HCT116 (cell line): ENCODE results near the gene RAB8A. TPM values are rescaled to one million over a fixed set of nuclear protein-coding genes. Genes with fewer than 3 reads are reported as not detected.

Experiments used
- ATAC-seq: fragments of 200-7000 bp; cut with Tn5 transposase; 2 replicates; pipeline ENCODE4 v1.9.1; 2020; ENCODE audit warnings: mild to moderate bottlenecking, moderate library complexity
- BruUV-seq: library from RNA; stranded (reverse); fragments of 400-500 nt; replicated peaks from 2 replicates; lab custom pipeline; 2021; lab: Mats Ljungman, UMichigan
- CTCF ChIA-PET: fragments of 300-600 bp; sonication (Branson Sonifier 250); formaldehyde crosslinking; loops from one replicate; lab custom pipeline; 2021; ENCODE audit warnings: antibody characterized with exemption; lab: Charles Lee
- POLR2A ChIA-PET: fragments of 300-600, 350-600 bp; sonication (Branson Sonifier 250); formaldehyde crosslinking; loops from one replicate; lab custom pipeline; 2021; ENCODE audit warnings: antibody characterized with exemption; lab: Charles Lee
- RAD21 ChIA-PET, 2 experiments: fragments of 300-600 bp; sonication (Branson Sonifier 250); formaldehyde crosslinking; loops; one replicate each; lab custom pipeline; 2023; ENCODE audit warnings: low total read pairs in 2 of 2; ENCODE audit not compliant: uncharacterized antibody in 2 of 2, unreplicated experiment in 2 of 2, low non-redundant PET in 1 of 2; lab: Charles Lee
- DNase-seq: peaks from one replicate; pipeline ENCODE4 v3.0.0-alpha.2; 2010; ENCODE audit warnings: low read depth, low spot score
- H2AFZ ChIP-seq: fragments of 200-600 bp; shearing (Covaris generic), sonication (generic); 2 replicates; pipeline ENCODE4 v1.6.1; 2017; ENCODE audit warnings: low read depth, mixed run types, mixed read lengths, antibody characterized with exemption, low read length; ENCODE audit not compliant: poor library complexity, severe bottlenecking
- H3K27ac ChIP-seq: 2 replicates; pipeline ENCODE4 v1.5.1; 2012; ENCODE audit warnings: low read depth, low read length
- H3K27me3 ChIP-seq: fragments of 200-600 bp; sonication (generic); 2 replicates; pipeline ENCODE4 v1.6.1; 2016; ENCODE audit warnings: mixed run types, low read length, mixed read lengths; ENCODE audit not compliant: insufficient read depth
- H3K36me3 ChIP-seq, 2 experiments: fragments of 200-500 bp in 1 of 2; fragments of 200-600 bp in 1 of 2; sonication (Bioruptor generic) in 1 of 2; sonication (generic) in 1 of 2; 2 replicates each; pipeline versions ENCODE4 v1.5.1 to v1.6.1; 2014 to 2016; ENCODE audit warnings: low read length in 2 of 2, inconsistent platforms in 1 of 2, mixed read lengths in 1 of 2, mixed run types in 1 of 2; ENCODE audit not compliant: insufficient read depth in 2 of 2, control insufficient read depth in 1 of 2
- H3K4me1 ChIP-seq, 2 experiments: fragments of 200-600 bp in 1 of 2; sonication (generic) in 1 of 2; 2 replicates each; pipeline versions ENCODE4 v1.5.1 to v1.6.1; 2012 to 2017; ENCODE audit warnings: low read length in 2 of 2, inconsistent platforms in 1 of 2, mild to moderate bottlenecking in 1 of 2, mixed read lengths in 1 of 2, mixed run types in 1 of 2, moderate library complexity in 1 of 2; ENCODE audit not compliant: insufficient read depth in 2 of 2, control insufficient read depth in 1 of 2
- H3K4me2 ChIP-seq: fragments of 200-600 bp; sonication (generic); 2 replicates; pipeline ENCODE4 v1.6.1; 2017; ENCODE audit warnings: mixed run types, low read length, mixed read lengths
- H3K4me3 ChIP-seq, 2 experiments: fragments of 200-600 bp in 1 of 2; sonication (generic) in 1 of 2; replicated peaks in 1 of 2; 2 replicates each; pipeline ENCODE4 v1.5.1; 2011 to 2016; ENCODE audit warnings: low read length in 2 of 2, control low read depth in 1 of 2, low read depth in 1 of 2, mild to moderate bottlenecking in 1 of 2, mixed read lengths in 1 of 2, mixed run types in 1 of 2
- H3K79me2 ChIP-seq: fragments of 200-600 bp; sonication (generic); 2 replicates; pipeline ENCODE4 v1.6.1; 2017; ENCODE audit warnings: mild to moderate bottlenecking, mixed run types, low read length, moderate library complexity, mixed read lengths; ENCODE audit not compliant: insufficient read depth
- H3K9ac ChIP-seq: fragments of 200-600 bp; sonication (generic); 2 replicates; pipeline ENCODE4 v1.6.1; 2016; ENCODE audit warnings: low read length, mixed read lengths
- H3K9me2 ChIP-seq: fragments of 200-600 bp; sonication (generic), shearing (Covaris generic); 2 replicates; pipeline ENCODE4 v1.6.1; 2017; ENCODE audit warnings: mixed run types, mild to moderate bottlenecking, moderate library complexity; ENCODE audit not compliant: insufficient read depth
- H3K9me3 ChIP-seq, 2 experiments: fragments of 200-500 bp in 1 of 2; fragments of 200-600 bp in 1 of 2; sonication (Bioruptor generic) in 1 of 2; sonication (generic) in 1 of 2; 2 replicates each; pipeline ENCODE4 v1.6.1; 2014 to 2017; ENCODE audit warnings: low read length in 2 of 2, mixed read lengths in 2 of 2, inconsistent platforms in 1 of 2, low read depth in 1 of 2, mild to moderate bottlenecking in 1 of 2, mixed run types in 1 of 2, moderate library complexity in 1 of 2; ENCODE audit not compliant: control insufficient read depth in 1 of 2, insufficient read depth in 1 of 2
- H4K20me1 ChIP-seq: fragments of 200-600 bp; sonication (generic), shearing (Covaris generic); 2 replicates; pipeline ENCODE4 v1.6.1; 2017; ENCODE audit warnings: mixed run types, mild to moderate bottlenecking, moderate library complexity; ENCODE audit not compliant: insufficient read depth
- FOSL1 ChIP-seq: IDR thresholded peaks from 2 replicates; pipeline ENCODE4 v1.6.1; 2012; ENCODE audit warnings: low read depth
- REST ChIP-seq: IDR thresholded peaks from 2 replicates; pipeline ENCODE4 v1.6.1; 2012; ENCODE audit warnings: low read depth
- TCF7L2 ChIP-seq: IDR thresholded peaks from 2 replicates; pipeline ENCODE4 v1.7.0; 2011; ENCODE audit warnings: borderline replicate concordance, inconsistent platforms; ENCODE audit not compliant: insufficient read depth, insufficient read length; ENCODE audit errors: extremely low read depth
- intact Hi-C: fragments of 100-400 bp; cut with micrococcal nuclease; formaldehyde crosslinking; loops from 2 replicates; pipeline ENCODE4 v1.10.0; 2022
- total RNA-seq: library from RNA; stranded (reverse); gene quantifications from one replicate; pipeline ENCODE4 v1.2.1, GENCODE V29; 2021; ENCODE audit not compliant: unreplicated experiment

RAB8A gene
- total RNA-seq, 1 experiment from 2014 or later: 116 TPM

DNA sequence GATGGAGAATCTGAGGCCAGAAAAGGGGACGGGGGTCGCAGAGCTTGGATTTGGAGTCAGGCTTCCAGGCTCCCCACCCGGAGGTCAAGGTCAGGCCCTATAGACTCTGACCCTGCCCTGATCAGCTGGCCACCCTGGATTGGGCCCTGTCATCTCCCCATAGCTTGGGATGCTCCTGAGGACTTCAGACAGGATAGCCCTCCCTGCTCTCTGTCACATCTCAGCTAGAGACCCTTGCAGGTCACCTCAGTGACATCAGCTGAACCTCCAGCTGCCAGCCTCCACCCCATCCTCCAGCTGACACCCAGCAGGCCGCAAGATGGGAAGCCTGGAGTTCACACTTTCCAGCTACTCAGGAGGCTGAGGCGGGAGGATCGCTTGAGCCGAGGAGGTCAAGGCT, 38.2 kb upstream of the RAB8A start:
- no peak overlapping the region for H3K27ac ChIP-seq

More for the DNA sequence above, 38.2 kb upstream of the RAB8A start:
- no TSS peak for BruUV-seq
- ChIA-PET POLR2A (interaction anchor here (1.1 kb wide), 1 partner anchor 107 kb away, joined by 3 read pairs; no protein-coding TSS in a partner anchor), CTCF (no interaction called here), RAD21 (no interaction called here)
- intact Hi-C loops: no loop called here
- peaks cover 31 to 57% of the 10 kb centered on the region in 2 experiments for H3K4me1 ChIP-seq
- H3K4me3 ChIP-seq: no peak overlapping the region
- no peak overlapping the region for H3K4me2 ChIP-seq
- H4K20me1 ChIP-seq: no peaks in the 10 kb centered on the region
- no peaks in the 10 kb centered on the region for H3K9me3 ChIP-seq
- no peaks in the 10 kb centered on the region for H3K27me3 ChIP-seq
- no peak overlapping the region for H3K9ac ChIP-seq
- ATAC-seq (no peak), DNase-seq (no peak)
- H2AFZ ChIP-seq: no peak overlapping the region
- TF ChIP-seq TCF7L2 (no peak), FOSL1 (no peak), REST (no peak)
- peaks cover 0 to 24% of the 10 kb centered on the region in 2 experiments; a peak in 1 of 4 replicates for H3K36me3 ChIP-seq
- peaks cover 84% of the 10 kb centered on the region for H3K79me2 ChIP-seq
- no peaks in the 10 kb centered on the region for H3K9me2 ChIP-seq
